Body of pancreas (tissue), 4 donors: ENCODE data around the gene CDKN2B-AS1. TPM values are rescaled to one million over a fixed set of nuclear protein-coding genes. Genes with fewer than 3 reads are reported as not detected.
"Not testable (repeated sequence)": the region's sequence is repeated elsewhere in the genome, so short reads cannot be mapped to it uniquely, and the experiment has no call there.

Experiments used
- ATAC-seq: fragments of 150-250 bp; one replicate; pipeline ENCODE4 v1.9.1; 2016
- DNase-seq, 4 donors: peaks; one replicate each; pipeline ENCODE4 v3.0.0-alpha.2; 2019
- H3K27ac ChIP-seq, 4 donors: fragments of 200-600 bp; sonication (generic); 1 replicate in 3 of 4; 2 replicates in 1 of 4; pipeline versions ENCODE4 v1.5.1 to v1.6.1; 2016 to 2019; ENCODE audit warnings: mild to moderate bottlenecking in 1 of 4, mixed read lengths in 1 of 4, moderate library complexity in 1 of 4
- H3K27me3 ChIP-seq, 2 donors: fragments of 200-600 bp; sonication (generic); one replicate each; pipeline ENCODE4 v1.6.0; 2016; ENCODE audit warnings: mild to moderate bottlenecking in 1 of 2
- H3K36me3 ChIP-seq, 2 donors: fragments of 200-600 bp; sonication (generic); replicated peaks in 1 of 2; 2 replicates each; pipeline ENCODE4 v1.5.1; 2016; ENCODE audit warnings: low read depth in 2 of 2; ENCODE audit not compliant: insufficient read depth in 1 of 2
- H3K4me1 ChIP-seq: fragments of 200-600 bp; sonication (generic); one replicate; pipeline ENCODE4 v1.6.0; 2016
- H3K4me3 ChIP-seq, 2 donors: fragments of 200-600 bp; sonication (generic); 1 replicate in 1 of 2; 2 replicates in 1 of 2; pipeline ENCODE4 v1.5.1; 2016 to 2019
- H3K9me3 ChIP-seq, 3 donors: fragments of 200-600 bp; sonication (generic); 1 replicate in 2 of 3; 2 replicates in 1 of 3; pipeline ENCODE4 v1.5.1; 2016
- POLR2A ChIP-seq, 3 donors: fragments of 450-650 bp; IDR thresholded peaks; one replicate each; pipeline ENCODE4 v1.6.1; 2016; ENCODE audit warnings: antibody characterized with exemption in 3 of 3, mild to moderate bottlenecking in 2 of 3
- WGBS, 2 donors: methylation state at CpG; one replicate each; pipeline ENCODE4 v1.1.5; 2017; 5-methylcytosine and 5-hydroxymethylcytosine counted together
- intact Hi-C: fragments of 100-400 bp; cut with DNase I; formaldehyde crosslinking; loops from one replicate; pipeline ENCODE4 v1.15.1; 2023
- total RNA-seq, 2 donors: library from RNA; depleted of rRNA; stranded (reverse); fragments of >200 nt; gene quantifications; one replicate each; pipeline ENCODE4 v1.1.0, GENCODE V29; 2016
- TF ChIP-seq, protein P1 (sequence below), 7 experiments: fragments of 450-650 bp in 4 of 7; fragments of 200-600 bp in 3 of 7; sonication (generic) in 3 of 7; IDR thresholded peaks; one replicate each; pipeline ENCODE4 v1.5.1; 2016 to 2019; ENCODE audit warnings: antibody characterized with exemption in 7 of 7

CDKN2B-AS1 gene
- total RNA-seq, 2 donors from 2014 or later, result 0.26 TPM; not detected in 1

- Histone ChIP-seq H3K4me1 (no peaks in the 10 kb centered on the region), H3K27me3 (no peaks in the 10 kb centered on the region), H3K36me3 (no peaks in the 10 kb centered on the region), H3K9me3 (no peaks in the 10 kb centered on the region), H3K27ac (no peak overlapping the region), H3K4me3 (no peak overlapping the region)
- no peak for ATAC-seq
- TF ChIP-seq, protein P1, sequence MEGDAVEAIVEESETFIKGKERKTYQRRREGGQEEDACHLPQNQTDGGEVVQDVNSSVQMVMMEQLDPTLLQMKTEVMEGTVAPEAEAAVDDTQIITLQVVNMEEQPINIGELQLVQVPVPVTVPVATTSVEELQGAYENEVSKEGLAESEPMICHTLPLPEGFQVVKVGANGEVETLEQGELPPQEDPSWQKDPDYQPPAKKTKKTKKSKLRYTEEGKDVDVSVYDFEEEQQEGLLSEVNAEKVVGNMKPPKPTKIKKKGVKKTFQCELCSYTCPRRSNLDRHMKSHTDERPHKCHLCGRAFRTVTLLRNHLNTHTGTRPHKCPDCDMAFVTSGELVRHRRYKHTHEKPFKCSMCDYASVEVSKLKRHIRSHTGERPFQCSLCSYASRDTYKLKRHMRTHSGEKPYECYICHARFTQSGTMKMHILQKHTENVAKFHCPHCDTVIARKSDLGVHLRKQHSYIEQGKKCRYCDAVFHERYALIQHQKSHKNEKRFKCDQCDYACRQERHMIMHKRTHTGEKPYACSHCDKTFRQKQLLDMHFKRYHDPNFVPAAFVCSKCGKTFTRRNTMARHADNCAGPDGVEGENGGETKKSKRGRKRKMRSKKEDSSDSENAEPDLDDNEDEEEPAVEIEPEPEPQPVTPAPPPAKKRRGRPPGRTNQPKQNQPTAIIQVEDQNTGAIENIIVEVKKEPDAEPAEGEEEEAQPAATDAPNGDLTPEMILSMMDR (IDR thresholded peaks at IDR 0.05), result no peak
- TF ChIP-seq POLR2A (IDR thresholded peaks at IDR 0.05), result no peak
- no peak for DNase-seq
- intact Hi-C loops, result no loop called here
- 44 to 55% methylated on average over 3 of the region's 3 CpGs for WGBS, 2 donors
Observed at GRCh38 chr9:22056402-22056801, 61.8 kb downstream of the CDKN2B-AS1 start.

GRCh38 chr9:22057972-22058371, 63.4 kb downstream of the CDKN2B-AS1 start:
- H3K9me3 ChIP-seq, H3K27me3 ChIP-seq, H3K27ac ChIP-seq, DNase-seq, H3K4me3 ChIP-seq, H3K4me1 ChIP-seq, intact Hi-C loops, ATAC-seq, H3K36me3 ChIP-seq: not testable (repeated sequence)
- 79 to 80% methylated on average over 6 of the region's 6 CpGs for WGBS, 2 donors

DNA sequence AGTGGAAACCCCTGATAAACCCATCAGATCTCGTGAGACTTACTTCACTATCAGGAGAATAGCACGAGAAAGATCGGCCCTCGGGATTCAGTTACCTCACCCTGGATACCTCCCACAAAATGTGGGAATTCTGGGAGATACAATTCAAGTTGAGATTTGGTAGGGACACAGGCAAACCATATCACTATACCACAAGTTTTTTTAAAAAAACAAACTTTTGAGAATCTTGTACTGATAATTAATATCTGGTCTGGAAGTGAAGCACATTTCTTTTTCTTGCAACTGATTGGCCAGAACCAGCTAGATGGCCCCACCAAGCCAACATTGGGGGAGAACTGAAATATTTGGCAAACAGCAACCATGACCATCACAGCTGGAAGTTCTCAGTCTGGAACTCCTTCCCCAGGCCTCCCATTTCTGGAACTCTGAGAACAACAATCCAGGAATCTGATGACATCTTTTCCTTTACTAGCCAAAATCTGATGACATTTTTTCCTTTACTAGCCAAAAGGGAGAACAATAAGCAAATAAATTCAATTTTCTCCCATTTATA, 66.3 kb downstream of the CDKN2B-AS1 start:
- no peaks in the 10 kb centered on the region for H3K36me3 ChIP-seq
- H3K27ac ChIP-seq, result no peak overlapping the region
- DNase-seq, result peak in 1 of 4 donors; percentile 11
- intact Hi-C loops, result no loop called here
- 67 to 75% methylated on average over 4 of the region's 4 CpGs for WGBS, 2 donors
- H3K4me3 ChIP-seq, result no peak overlapping the region
- no peaks in the 10 kb centered on the region for H3K9me3 ChIP-seq
- no peaks in the 10 kb centered on the region for H3K4me1 ChIP-seq
- ATAC-seq, result peak; percentile 38
- no peaks in the 10 kb centered on the region for H3K27me3 ChIP-seq
- no peak for TF ChIP-seq POLR2A (IDR thresholded peaks at IDR 0.05)
- TF ChIP-seq, protein P1 (IDR thresholded peaks at IDR 0.05), result no peak

GRCh38 chr9:22064957-22065356, 70.4 kb downstream of the CDKN2B-AS1 start:
- no peak overlapping the region for H3K27ac ChIP-seq
- intact Hi-C loops, result no loop called here
- 21 to 30% methylated on average over 2 of the region's 2 CpGs for WGBS, 2 donors
- no peak overlapping the region for H3K4me3 ChIP-seq
- H3K27me3 ChIP-seq, result no peaks in the 10 kb centered on the region
- H3K9me3 ChIP-seq, result no peaks in the 10 kb centered on the region
- ATAC-seq (no peak), DNase-seq (no peak)
- no peak for TF ChIP-seq POLR2A (IDR thresholded peaks at IDR 0.05)
- no peaks in the 10 kb centered on the region for H3K4me1 ChIP-seq
- no peaks in the 10 kb centered on the region for H3K36me3 ChIP-seq

DNA sequence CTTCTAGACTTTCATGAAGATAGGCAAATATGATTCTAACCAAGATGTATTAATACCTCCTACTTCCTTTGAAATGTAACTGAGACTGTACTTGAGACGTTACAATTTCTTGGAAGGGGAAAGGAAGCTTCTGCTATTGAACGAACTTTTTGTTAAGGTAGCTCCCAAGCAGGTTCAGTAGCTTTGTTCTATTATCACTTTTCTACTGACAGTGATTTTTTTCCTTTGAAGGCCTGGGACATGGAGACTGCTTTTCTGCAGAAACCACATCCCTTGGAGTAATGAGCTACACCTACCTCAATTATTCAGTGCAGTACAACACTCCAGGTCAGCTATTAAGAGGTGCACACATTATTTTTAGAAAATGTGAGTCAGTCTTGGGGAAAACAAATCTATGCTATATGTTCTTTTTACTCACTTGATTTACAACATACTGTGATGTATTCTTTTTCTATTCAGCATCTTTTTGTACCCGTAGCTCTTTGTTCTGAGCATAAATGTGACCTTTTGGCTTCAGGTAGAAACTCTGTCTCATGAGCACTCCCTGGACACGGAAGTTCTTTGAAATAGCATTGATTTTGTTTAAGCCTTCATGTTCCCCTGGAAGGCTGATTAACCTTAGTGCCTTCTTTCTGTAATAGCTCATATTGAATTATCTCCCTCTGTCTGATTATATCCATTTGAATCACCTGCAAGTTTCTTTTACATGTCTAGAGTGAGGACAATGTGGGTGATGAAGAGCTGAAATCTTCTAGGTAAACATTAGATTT, 71.0 kb downstream of the CDKN2B-AS1 start:
- WGBS, 2 donors, result 64 to 65% methylated on average over 4 of the region's 4 CpGs

More for the DNA sequence above, 71.0 kb downstream of the CDKN2B-AS1 start:
- Histone ChIP-seq H3K36me3 (no peaks in the 10 kb centered on the region), H3K27me3 (no peaks in the 10 kb centered on the region), H3K9me3 (no peaks in the 10 kb centered on the region), H3K27ac (no peak overlapping the region), H3K4me1 (no peaks in the 10 kb centered on the region), H3K4me3 (no peak overlapping the region)
- no peak for DNase-seq
- TF ChIP-seq, protein P1 (IDR thresholded peaks at IDR 0.05), result no peak
- no peak for TF ChIP-seq POLR2A (IDR thresholded peaks at IDR 0.05)
- ATAC-seq, result no peak
- intact Hi-C loops, result no loop called here
